NAMALWA (cell line): ENCODE measurements around the gene SIAE.
A peak's percentile ranks its signal among the peaks of the same experiment; 100 is the strongest.

Experiments
- DNase-seq: peaks from one replicate; pipeline ENCODE4 v3.0.0-alpha.2; 2015; ENCODE audit warnings: low spot score

SIAE gene

DNA sequence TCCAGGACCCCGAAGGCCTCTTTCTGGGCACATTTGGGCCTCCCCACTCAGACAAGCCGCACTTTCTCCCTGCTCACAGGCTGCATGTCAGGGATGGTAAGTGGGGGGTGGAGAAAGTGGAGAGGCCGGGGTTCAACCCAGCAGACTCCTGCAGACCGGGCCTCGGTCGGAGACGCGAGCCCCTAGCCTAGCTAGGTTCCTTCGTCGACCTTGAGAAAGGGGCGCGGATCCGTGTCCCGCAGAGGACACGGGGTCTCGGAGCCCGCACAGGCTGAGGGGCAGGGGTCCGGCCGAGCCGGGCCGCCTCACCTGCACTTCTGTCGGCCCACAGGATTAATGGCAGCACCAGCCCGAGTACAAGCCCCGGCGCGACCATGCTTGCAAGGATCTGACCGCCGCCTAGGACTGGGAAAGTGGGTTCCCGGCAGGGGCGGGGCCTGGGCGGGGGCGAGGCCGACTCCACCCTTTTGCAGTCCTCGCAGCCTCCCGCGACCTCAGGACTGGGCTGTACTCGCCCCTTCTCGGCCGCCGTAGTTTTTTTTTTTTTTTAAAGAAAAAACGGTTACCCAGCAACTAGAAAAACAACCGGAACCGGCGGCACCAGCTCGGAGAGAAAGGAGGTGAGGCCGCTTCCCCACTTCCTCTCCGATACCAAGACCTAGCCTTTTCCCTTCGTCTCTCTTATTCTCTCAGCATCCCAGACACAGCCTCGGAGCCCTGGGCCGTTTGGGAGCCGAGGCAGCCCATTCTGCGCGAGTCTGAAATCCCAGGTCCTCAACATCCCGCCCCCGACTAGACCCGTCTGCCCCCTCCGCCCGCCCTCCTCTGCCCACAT is at the start of gene SIAE, which contains the start of gene SPA17:
Gene SIAE, minus strand, starts transcription at position 407 of the 835 bp plus-strand sequence. Its CDS starts 31 bp downstream, at position 376.
Gene SPA17, plus strand, starts transcription at position 572 of the 835 bp plus-strand sequence. CDS start 1,361 bp downstream, outside the sequence.
- DNase-seq: peak; percentile 91

DNA sequence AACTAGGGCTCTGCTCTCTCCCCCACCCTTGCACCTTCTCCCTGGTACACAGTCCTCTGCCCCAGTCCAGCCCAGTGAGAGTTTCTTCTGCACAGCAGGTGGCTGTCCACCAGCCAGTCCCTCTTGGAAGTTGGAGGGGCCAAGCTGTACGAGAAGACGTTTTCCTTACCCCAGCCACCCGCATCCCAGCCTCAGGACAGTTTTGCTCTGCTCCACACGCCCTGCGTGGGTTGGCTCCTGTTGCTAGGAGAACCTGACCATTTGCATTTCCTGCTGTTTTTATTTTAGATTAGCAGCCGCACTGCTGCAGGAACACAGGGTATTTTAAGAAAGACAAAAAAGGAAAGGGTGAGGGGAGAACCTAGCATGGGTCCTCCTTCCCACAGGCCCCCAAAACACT is 48.6 kb upstream of the SIAE start:
- DNase-seq: no peak

DNA sequence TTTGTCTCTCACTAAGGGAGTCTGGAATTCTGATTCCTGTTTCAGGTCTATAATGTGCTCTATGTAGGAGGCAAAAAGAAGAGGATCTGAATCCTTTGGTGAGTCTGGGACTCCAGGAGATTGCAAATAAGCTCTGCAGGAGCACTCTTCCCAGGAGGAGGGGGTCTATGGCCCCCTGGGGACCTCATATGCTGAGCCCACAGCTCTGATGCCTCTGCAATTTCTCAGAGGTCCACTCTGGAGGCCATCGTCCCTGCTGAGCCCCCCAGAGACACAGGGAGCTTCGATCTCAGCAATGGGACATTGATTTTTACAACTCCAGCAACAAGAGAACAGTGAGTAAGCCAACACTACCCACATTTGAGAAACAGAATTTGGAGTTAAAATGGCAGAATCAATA is 46.0 kb upstream of the SIAE start:
- no peak for DNase-seq

GRCh38 chr11:124718801-124719200 is 45.3 kb upstream of the SIAE start:
- DNase-seq: no peak

DNA sequence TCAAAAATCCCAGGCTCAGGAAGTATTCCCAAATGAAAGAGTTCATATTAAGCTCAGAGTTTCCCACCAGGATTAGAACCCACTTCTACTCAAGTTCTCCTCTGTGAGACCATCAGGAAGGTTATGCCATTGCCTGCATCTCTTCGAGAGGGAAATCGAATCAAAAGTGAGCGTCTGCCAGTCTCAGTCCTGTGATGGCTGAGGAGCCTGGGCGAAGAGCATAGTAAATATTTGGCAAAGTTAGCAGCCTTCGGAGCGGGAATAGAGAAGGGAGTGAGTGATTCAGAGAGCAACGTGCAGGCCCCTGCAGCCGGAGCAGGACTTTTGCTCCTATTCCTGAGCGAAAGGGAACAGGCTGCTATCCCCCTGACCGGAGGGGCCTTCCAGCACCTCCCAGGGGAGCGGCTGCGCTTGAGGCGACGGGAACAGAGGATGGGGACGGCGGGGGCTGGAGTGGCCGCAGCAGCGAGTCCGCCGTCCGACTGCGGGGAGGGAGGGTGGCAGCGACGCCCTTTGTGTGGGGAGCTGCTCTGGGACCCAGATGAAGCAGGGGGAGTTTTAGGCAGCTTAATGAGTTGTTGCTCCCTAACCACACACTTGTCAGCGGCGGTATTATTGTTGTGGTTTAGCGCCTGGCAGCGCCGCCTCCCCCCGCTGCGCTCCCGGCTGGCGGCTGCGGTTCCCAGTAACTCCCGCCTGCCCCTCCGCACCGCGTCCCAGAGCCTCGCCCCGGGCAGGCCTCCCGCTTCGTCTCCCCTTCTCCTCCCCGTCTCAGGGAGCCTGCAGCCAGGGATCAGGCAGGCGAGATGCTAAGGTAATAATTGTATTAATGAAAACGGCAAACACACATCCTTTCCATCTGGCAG is 44.5 kb upstream of the SIAE start:
- no peak for DNase-seq

GRCh38 chr11:124717421-124717785 is 43.9 kb upstream of the SIAE start:
- DNase-seq: no peak

DNA sequence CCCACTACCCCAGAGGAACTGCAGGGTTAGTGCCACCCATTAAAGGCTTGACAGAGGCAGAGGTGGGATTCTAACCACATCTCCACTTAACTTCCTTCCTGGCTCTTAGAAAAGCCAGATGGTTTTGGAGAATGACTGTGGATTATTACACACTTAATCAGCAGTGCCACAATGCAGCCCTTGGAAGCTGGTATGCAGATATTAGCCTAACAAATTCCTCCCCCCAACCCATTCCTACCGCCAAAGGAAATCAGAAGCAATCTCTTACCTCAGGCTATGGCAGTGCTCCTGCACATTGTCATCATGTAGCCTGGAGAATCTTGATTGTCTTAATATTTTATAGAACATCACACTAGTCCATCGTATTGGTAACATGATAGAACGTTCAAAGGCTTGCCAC is 43.1 kb upstream of the SIAE start:
- DNase-seq: no peak

DNA sequence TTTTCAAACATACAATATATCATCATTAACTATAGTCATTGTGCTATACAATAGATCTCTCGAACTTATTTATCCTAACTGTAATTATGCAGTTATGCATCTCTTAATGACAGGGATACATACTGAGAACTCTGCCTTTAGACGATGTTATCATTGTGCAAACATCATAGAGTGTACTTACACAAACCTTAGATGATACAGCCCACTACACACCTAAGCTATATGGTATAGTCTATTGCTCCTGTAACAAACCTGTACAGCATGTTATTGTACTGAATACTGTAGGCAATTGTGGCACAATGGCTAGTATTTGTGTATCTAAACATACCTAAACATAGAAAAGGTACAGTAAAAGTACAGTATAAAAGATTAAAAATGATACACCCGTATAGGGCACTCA is 38.9 kb upstream of the SIAE start:
- DNase-seq: no peak

GRCh38 chr11:124707829-124708228 is 34.3 kb upstream of the SIAE start:
- no peak for DNase-seq

GRCh38 chr11:124700028-124700427 is 26.5 kb upstream of the SIAE start:
- no peak for DNase-seq

- DNase-seq: no peak
These were observed 26.0 kb upstream of the SIAE start for GRCh38 chr11:124699547-124699946.

DNA sequence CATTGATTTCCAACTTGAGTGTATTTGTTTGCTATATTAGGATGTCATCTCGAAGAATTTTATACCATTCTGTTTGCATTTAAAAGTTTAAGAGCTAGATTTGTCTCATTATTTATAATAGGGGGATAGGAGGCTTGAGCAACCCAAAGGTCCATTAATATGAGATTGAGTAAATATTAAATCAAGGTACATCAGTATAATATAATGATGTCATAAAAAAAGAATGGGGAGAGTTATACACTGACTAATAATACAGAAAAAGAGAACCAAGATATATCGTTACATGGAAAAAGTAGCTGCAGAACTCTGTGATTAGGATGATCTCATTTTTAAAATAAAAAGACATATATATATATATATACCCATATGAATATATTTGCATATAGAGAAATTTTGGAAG is 19.6 kb upstream of the SIAE start:
- DNase-seq: no peak

GRCh38 chr11:124682443-124682842 is 8.9 kb upstream of the SIAE start:
- no peak for DNase-seq

GRCh38 chr11:124681421-124681820 is 7.9 kb upstream of the SIAE start:
- DNase-seq: no peak

GRCh38 chr11:124678416-124678815 is 4.9 kb upstream of the SIAE start:
- DNase-seq: no peak

- DNase-seq: no peak
These were observed 2.8 kb upstream of the SIAE start for GRCh38 chr11:124676386-124676785.

DNA sequence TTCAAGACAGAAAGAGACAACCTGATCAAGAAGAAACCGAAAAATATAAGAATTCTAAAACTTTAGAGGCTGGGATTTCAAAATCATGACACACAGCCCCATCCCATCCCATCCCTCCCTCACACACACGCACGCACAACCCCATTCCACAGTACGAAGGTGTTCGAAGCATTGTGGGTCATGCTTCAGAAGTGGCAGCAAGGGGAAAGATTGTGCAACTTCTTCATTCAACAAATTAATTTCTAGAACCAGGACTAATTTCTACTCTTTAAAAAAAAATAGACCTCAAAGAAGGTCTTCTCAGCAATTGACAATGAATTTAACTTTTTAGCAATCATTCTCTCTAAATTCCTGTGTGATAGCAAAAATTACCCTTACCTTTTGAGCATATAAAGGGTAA is 1.0 kb upstream of the SIAE start:
- DNase-seq: no peak

GRCh38 chr11:124674168-124674517 is 604 bp upstream of the SIAE start:
- DNase-seq: no peak

DNA sequence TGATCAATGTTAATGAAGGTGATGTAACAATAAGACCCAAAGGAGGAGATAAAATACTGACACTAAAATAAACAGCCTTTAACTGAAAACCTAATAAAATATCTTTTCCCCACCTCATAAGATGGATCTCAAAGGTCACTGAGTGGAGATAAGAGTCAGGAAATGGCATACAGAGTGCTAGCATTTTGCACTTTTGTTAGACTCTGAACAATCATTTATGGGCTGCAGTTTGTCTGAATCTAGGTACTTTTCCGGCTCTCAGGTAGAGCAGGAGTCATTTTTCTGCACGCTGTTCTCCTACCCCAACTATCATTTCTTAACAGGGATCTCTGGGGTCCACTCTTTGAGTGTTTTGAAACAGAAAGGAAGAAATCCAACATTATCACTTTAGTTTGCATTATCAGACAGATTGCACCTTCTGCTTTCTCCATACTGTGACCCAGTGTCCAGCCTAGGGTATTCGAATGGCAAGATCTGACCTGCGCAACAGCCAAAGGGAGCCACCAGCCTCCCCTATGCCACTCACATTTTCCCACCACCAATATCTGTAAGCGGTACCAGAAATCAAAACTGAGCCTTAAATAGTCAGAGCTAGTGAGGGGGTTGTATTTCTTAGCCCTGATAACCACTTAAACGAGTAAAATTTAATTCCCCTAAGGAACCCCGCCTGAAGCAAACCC is 863 bp downstream of the SIAE start:
- DNase-seq: peak; percentile 15

DNA sequence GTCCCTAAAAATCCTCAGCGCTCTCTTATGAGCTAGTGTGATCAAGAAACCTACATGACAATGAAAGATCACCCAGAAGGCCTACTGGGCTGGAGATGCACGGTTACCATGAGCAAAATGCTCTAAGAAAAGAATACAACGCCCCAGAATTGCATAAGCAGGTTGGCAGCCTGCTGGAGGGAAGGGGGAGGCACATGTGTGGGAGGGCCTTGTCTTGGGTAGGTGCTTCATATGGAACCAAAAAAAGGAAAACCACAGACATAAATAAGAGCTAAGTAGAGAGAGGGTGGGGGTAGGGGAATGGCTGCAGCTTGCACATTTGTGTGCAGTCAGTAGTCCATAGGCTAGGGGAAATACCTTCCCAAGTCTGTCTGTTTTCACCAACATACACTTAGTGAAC is 2.8 kb downstream of the SIAE start:
- peak; percentile 36 for DNase-seq

DNA sequence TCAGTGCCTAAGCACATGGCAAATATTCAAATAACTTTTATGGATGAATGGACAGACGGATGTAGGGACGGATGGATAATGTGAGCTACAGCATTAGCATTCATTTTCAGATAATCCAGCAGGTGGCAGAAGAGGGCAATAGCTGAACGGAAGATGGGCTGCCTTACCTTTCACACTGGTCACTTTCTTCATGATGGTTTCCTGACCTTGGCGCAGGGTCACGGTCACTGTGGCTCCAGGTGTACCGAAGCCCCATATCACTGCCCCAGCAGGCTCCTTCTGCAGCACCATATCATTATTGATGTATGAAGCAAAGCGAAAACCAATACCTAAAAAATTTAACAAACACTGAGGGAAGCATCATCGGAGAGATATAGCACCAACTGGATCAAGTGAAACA is 4.3 kb downstream of the SIAE start:
- DNase-seq: peak; percentile 62

GRCh38 chr11:124667601-124668000 is 5.9 kb downstream of the SIAE start:
- no peak for DNase-seq

- DNase-seq: no peak
These were observed 9.7 kb downstream of the SIAE start for GRCh38 chr11:124663861-124664260.
